Measurements from ENCODE around the gene RFX7.

The RFX7 gene

DNA sequence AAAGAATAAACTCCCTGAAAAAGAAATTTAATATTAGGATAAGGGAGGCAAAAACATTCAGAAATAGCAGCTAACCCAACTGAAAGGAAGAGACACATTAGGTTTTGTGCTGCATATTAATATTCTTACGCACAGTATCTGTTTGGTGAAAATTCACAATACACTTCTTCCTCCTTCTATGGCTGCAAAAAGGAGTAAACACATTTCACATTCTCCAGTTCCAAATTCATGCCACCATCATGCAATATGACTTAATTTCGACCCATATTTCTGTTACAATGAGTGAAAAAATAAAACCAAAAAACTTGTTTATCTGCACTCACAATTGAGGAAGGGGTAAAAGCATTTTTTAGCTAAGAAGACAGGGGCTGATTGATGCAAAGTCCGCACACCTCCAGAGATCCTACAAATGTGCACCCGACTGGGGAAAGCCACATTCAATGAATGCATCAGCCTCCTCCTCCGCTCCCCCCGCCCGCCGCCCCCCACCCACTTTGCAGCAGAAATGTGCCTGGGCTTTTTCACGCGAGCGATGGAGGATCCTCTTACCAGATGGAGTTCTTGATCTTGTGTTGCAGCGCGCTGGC is 1.0 kb downstream of the RFX7 start:
- Histone ChIP-seq H3K27ac (ENCODE audit: low read depth, low read length) (peak overlapping the region; percentile 92), H3K36me3 (ENCODE audit: control insufficient read depth, insufficient read depth, low read length) (peaks cover 6% of the 10 kb centered on the region; the same call in 1 of the 2 replicates), H3K4me3 (ENCODE audit: low read depth, low read length) (peak overlapping the region; percentile 79), H3K9me3 (ENCODE audit: control insufficient read depth, insufficient read depth, low read length) (no peaks in the 10 kb centered on the region), H3K4me1 (ENCODE audit: control insufficient read depth, insufficient read depth, low read length) (peaks cover 35% of the 10 kb centered on the region), H3K27me3 (ENCODE audit: control insufficient read depth, insufficient read depth, low read length) (no peaks in the 10 kb centered on the region), H3K9ac (ENCODE audit: low read depth, low read length) (peak overlapping the region; percentile 60)

DNA sequence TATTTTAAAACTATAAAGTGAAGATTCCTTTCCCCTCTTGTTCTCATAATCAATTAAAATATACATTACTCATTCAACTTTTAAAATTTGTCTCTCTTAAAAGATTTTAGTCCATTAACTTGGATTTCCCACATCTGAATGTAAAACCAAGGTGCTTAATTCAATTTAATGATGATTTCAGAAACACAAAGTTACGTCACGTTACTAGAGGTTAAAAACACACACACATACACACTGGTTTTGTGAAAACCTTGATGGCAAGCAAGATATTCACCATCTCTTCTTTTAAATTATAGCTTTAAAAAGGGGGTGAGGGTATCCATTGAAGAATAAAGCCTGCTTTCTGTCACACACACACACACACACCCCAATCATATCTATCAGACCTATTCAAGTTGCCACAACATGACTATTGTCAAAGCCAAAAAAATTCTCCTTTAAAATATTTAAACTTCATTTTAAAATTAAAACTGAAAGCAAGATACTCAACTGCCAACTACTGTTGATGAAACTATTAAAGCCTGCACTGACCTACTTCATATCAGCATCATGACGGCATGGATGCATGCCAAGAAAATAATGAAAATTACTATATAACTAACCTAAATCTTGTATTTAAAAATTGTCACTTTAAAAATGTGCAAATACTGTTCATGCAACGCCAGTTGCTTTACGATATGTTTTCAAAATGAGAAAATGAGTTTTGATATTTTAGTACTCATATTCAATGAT is 2.1 kb downstream of the RFX7 start:
- Histone ChIP-seq H3K9me3 (ENCODE audit: control insufficient read depth, insufficient read depth, low read length) (no peaks in the 10 kb centered on the region), H3K9ac (ENCODE audit: low read depth, low read length) (peak overlapping the region; percentile 63; the same call in 1 of the 2 replicates), H3K27me3 (ENCODE audit: control insufficient read depth, insufficient read depth, low read length) (no peaks in the 10 kb centered on the region), H3K27ac (ENCODE audit: low read depth, low read length) (no peak overlapping the region), H3K4me3 (ENCODE audit: low read depth, low read length) (peak overlapping the region; percentile 79), H3K4me1 (ENCODE audit: control insufficient read depth, insufficient read depth, low read length) (peaks cover 38% of the 10 kb centered on the region), H3K36me3 (ENCODE audit: control insufficient read depth, insufficient read depth, low read length) (peaks cover 6% of the 10 kb centered on the region; the same call in 1 of the 2 replicates)

DNA sequence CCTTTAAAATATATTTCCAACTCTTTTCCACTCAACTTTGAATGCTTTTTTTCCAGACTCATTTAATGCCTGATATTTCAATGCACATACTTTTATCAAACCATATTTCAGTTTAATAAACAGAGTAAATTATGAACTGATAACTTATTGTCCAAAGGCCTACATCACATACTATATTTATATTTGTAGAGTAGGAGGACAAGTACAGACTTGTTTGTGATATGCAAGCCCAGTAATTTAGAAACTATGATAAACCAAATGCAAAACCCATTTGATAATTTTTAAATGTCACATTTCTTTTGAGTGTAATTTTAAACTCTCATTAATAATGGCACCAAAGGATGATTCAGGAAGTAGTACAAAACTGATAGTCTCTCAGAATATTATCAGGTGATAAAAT is 3.3 kb downstream of the RFX7 start:
- H3K4me3 ChIP-seq (ENCODE audit: low read depth, low read length), result peak overlapping the region; percentile 79; the same call in 1 of the 2 replicates
- H3K27me3 ChIP-seq (ENCODE audit: control insufficient read depth, insufficient read depth, low read length), result no peaks in the 10 kb centered on the region
- no peak overlapping the region for H3K9ac ChIP-seq (ENCODE audit: low read depth, low read length)
- H3K4me1 ChIP-seq (ENCODE audit: control insufficient read depth, insufficient read depth, low read length), result peaks cover 33% of the 10 kb centered on the region
- no peaks in the 10 kb centered on the region for H3K9me3 ChIP-seq (ENCODE audit: control insufficient read depth, insufficient read depth, low read length)
- peaks cover 6% of the 10 kb centered on the region; the same call in 1 of the 2 replicates for H3K36me3 ChIP-seq (ENCODE audit: control insufficient read depth, insufficient read depth, low read length)
- no peak overlapping the region for H3K27ac ChIP-seq (ENCODE audit: low read depth, low read length)

DNA sequence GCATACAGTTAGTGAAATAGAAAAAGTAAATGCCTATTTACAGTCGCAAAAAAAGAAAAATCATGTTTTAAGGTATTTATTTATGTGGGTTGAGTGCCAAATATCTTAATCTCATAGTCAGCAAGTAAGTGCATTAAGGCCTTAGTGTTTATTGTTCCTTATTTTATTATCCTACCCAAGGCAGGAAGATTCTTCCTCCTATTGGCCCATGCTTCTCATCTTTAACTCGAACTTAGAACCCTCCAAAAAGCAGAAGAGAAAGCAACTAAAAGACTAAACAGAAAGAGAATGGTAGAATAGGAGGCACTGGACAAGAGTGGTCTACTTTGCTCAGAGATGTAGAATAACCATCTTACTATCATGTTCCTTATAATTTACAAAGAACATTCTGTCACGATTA is 7.5 kb downstream of the RFX7 start:
- Histone ChIP-seq H3K4me3 (ENCODE audit: low read depth, low read length) (no peak overlapping the region), H3K9ac (ENCODE audit: low read depth, low read length) (no peak overlapping the region), H3K36me3 (ENCODE audit: control insufficient read depth, insufficient read depth, low read length) (peaks cover 39% of the 10 kb centered on the region), H3K9me3 (ENCODE audit: control insufficient read depth, insufficient read depth, low read length) (peaks cover 36% of the 10 kb centered on the region), H3K27me3 (ENCODE audit: control insufficient read depth, insufficient read depth, low read length) (no peaks in the 10 kb centered on the region), H3K27ac (ENCODE audit: low read depth, low read length) (no peak overlapping the region), H3K4me1 (ENCODE audit: control insufficient read depth, insufficient read depth, low read length) (peaks cover 19% of the 10 kb centered on the region)

DNA sequence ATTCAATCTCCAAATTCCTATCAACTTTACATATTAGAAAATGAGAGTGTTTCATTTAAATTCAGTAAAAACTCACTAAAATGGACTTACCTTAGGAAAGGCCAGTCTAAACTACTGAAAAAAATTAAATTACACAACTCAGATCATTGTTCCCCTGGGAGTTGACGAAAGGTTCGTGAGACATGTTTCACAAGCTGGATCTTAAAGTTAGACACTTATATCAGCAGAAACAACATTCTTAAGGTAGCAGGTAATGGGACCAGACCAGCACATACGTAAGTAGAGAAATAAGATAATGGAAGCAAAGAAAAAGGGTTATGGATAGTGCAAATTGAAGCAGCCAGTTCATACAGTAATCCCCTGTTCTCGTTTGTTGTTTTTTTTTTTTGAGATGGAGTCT is 8.9 kb downstream of the RFX7 start:
- Histone ChIP-seq H3K9ac (ENCODE audit: low read depth, low read length) (no peak overlapping the region), H3K4me1 (ENCODE audit: control insufficient read depth, insufficient read depth, low read length) (peaks cover 11% of the 10 kb centered on the region), H3K27me3 (ENCODE audit: control insufficient read depth, insufficient read depth, low read length) (no peaks in the 10 kb centered on the region), H3K27ac (ENCODE audit: low read depth, low read length) (no peak overlapping the region), H3K36me3 (ENCODE audit: control insufficient read depth, insufficient read depth, low read length) (peaks cover 51% of the 10 kb centered on the region), H3K4me3 (ENCODE audit: low read depth, low read length) (no peak overlapping the region), H3K9me3 (ENCODE audit: control insufficient read depth, insufficient read depth, low read length) (peaks cover 50% of the 10 kb centered on the region)

DNA sequence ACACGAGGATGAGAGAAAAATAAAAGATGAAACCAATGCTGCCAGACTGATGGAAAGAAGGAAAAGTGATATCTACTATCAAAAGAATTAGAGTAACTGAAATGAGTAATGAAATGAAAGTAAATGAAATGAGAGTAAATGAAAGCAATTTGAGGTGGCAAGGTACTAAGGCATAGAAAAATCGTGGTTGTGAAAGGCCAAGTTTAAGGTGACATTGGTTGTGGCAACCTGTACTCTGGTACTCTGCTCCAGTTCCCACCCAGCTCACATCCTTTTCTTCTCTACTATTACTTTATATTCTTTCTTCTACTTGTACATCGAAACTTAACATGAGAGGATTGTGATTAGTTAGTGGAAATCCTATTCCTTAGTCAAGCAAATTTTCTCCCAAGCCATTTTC is 10.1 kb downstream of the RFX7 start:
- Histone ChIP-seq H3K27me3 (ENCODE audit: control insufficient read depth, insufficient read depth, low read length) (no peaks in the 10 kb centered on the region), H3K4me3 (ENCODE audit: low read depth, low read length) (no peak overlapping the region), H3K9me3 (ENCODE audit: control insufficient read depth, insufficient read depth, low read length) (peaks cover 52% of the 10 kb centered on the region), H3K36me3 (ENCODE audit: control insufficient read depth, insufficient read depth, low read length) (peaks cover 62% of the 10 kb centered on the region), H3K27ac (ENCODE audit: low read depth, low read length) (no peak overlapping the region), H3K9ac (ENCODE audit: low read depth, low read length) (no peak overlapping the region), H3K4me1 (ENCODE audit: control insufficient read depth, insufficient read depth, low read length) (peaks cover 11% of the 10 kb centered on the region)

DNA sequence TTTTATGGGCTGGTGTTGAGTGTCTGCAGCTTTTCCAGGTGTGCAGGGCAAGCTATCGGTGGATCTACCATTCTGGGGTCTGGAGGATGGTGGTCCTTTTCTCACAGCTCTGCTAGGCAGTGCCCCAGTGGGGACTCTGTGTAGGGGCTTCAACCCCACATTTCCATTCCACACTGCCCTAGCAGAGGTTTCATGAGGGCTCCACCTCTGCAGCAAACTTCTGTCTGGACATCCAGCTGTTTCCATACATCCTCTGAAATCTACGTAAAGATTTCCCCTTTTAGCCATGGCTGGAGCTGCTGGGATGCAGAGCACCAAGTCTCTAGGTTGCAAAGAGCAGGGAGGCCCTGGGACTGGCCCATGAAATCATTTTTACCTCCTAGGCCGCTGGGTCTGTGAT is 11.6 kb downstream of the RFX7 start:
- H3K27ac ChIP-seq (ENCODE audit: low read depth, low read length), result no peak overlapping the region
- no peak overlapping the region for H3K9ac ChIP-seq (ENCODE audit: low read depth, low read length)
- H3K4me3 ChIP-seq (ENCODE audit: low read depth, low read length), result no peak overlapping the region
- peaks cover 60% of the 10 kb centered on the region for H3K36me3 ChIP-seq (ENCODE audit: control insufficient read depth, insufficient read depth, low read length)
- H3K27me3 ChIP-seq (ENCODE audit: control insufficient read depth, insufficient read depth, low read length), result no peaks in the 10 kb centered on the region
- peaks cover 5% of the 10 kb centered on the region for H3K4me1 ChIP-seq (ENCODE audit: control insufficient read depth, insufficient read depth, low read length)
- H3K9me3 ChIP-seq (ENCODE audit: control insufficient read depth, insufficient read depth, low read length), result peaks cover 52% of the 10 kb centered on the region

DNA sequence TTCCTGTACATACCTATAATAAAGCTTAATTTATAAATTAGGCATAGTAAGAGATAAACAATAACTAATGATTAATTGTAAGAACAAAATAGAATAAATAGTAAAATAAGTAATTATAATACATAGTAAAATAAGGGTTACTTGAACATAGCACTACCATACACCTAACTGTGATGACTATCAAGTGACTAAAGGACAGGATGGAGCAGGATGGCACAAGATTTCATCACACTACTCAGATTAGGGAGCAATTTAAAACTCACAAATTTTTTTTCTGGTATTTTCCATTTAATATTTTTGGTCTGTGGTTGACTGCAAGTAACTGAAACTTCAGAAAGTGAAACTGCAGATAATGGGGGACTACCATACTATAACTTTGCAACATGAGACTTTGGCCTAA is 14.8 kb downstream of the RFX7 start:
- H3K27ac ChIP-seq (ENCODE audit: low read depth, low read length), result no peak overlapping the region
- H3K9me3 ChIP-seq (ENCODE audit: control insufficient read depth, insufficient read depth, low read length), result peaks cover 42% of the 10 kb centered on the region
- H3K9ac ChIP-seq (ENCODE audit: low read depth, low read length), result no peak overlapping the region
- H3K36me3 ChIP-seq (ENCODE audit: control insufficient read depth, insufficient read depth, low read length), result peaks cover 48% of the 10 kb centered on the region
- peaks cover 17% of the 10 kb centered on the region for H3K4me1 ChIP-seq (ENCODE audit: control insufficient read depth, insufficient read depth, low read length)
- H3K4me3 ChIP-seq (ENCODE audit: low read depth, low read length), result no peak overlapping the region
- H3K27me3 ChIP-seq (ENCODE audit: control insufficient read depth, insufficient read depth, low read length), result no peaks in the 10 kb centered on the region

DNA sequence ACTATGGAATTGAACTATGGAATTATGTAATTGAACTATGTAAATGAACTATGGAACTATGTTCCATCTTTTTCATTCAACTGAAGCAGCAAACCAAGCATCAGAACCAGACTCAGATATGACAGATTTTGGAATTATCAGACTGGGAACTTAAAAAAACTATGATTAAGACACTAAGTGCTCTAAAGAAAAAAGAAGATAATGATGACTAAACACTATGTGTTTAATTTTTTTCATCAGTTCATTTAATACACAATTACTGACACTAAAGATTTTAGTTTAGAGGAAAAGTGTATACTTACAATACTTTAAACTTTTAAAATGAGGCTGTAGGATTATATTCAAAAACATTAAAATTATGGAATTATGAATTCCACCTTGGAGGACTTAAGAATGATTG is 15.3 kb downstream of the RFX7 start:
- Histone ChIP-seq H3K4me3 (ENCODE audit: low read depth, low read length) (no peak overlapping the region), H3K36me3 (ENCODE audit: control insufficient read depth, insufficient read depth, low read length) (peaks cover 46% of the 10 kb centered on the region), H3K27ac (ENCODE audit: low read depth, low read length) (no peak overlapping the region), H3K4me1 (ENCODE audit: control insufficient read depth, insufficient read depth, low read length) (peaks cover 17% of the 10 kb centered on the region), H3K27me3 (ENCODE audit: control insufficient read depth, insufficient read depth, low read length) (no peaks in the 10 kb centered on the region), H3K9me3 (ENCODE audit: control insufficient read depth, insufficient read depth, low read length) (peaks cover 38% of the 10 kb centered on the region), H3K9ac (ENCODE audit: low read depth, low read length) (no peak overlapping the region)

DNA sequence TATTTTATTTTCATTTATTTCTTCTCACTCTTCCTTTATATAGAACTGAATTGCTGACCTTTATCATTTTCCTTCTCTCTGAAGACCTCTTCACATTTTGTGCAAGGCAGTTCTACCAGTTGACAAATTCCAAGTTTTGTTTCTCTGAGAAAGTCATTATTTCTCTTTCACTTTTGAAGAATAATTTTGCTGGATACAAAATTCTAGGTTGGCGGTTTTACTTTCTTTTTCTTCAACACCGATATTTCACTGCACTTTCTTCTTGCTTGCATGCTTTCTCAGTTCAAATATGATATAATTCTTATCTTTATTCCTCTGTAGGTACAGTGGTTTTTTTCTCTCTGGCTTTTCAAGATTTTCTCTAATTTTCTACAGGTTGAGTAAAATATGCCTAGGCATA is 15.9 kb downstream of the RFX7 start:
- peaks cover 39% of the 10 kb centered on the region for H3K9me3 ChIP-seq (ENCODE audit: control insufficient read depth, insufficient read depth, low read length)
- H3K4me3 ChIP-seq (ENCODE audit: low read depth, low read length), result no peak overlapping the region
- peaks cover 17% of the 10 kb centered on the region for H3K4me1 ChIP-seq (ENCODE audit: control insufficient read depth, insufficient read depth, low read length)
- H3K36me3 ChIP-seq (ENCODE audit: control insufficient read depth, insufficient read depth, low read length), result peaks cover 49% of the 10 kb centered on the region
- H3K27me3 ChIP-seq (ENCODE audit: control insufficient read depth, insufficient read depth, low read length), result no peaks in the 10 kb centered on the region
- H3K27ac ChIP-seq (ENCODE audit: low read depth, low read length), result no peak overlapping the region
- no peak overlapping the region for H3K9ac ChIP-seq (ENCODE audit: low read depth, low read length)

DNA sequence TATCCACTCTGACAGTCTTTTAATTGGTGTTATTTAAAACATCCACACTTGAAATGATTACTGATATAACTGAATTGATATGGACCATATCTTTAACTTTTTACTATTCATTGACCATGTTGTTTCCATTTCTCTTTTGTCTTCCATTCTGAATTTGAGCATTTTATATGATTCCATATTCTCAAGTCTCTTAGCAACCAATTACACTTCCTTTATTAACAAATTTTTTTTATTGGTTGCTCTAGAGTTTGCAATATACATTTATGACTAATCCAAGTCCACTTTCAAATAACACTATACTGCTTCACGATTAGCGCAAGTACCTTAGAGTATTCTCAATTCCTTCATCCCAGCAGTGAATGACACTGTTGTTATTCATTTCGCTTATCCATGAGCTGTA is 16.4 kb downstream of the RFX7 start:
- no peaks in the 10 kb centered on the region for H3K27me3 ChIP-seq (ENCODE audit: control insufficient read depth, insufficient read depth, low read length)
- no peak overlapping the region for H3K27ac ChIP-seq (ENCODE audit: low read depth, low read length)
- H3K4me1 ChIP-seq (ENCODE audit: control insufficient read depth, insufficient read depth, low read length), result peaks cover 17% of the 10 kb centered on the region
- no peak overlapping the region for H3K9ac ChIP-seq (ENCODE audit: low read depth, low read length)
- no peak overlapping the region for H3K4me3 ChIP-seq (ENCODE audit: low read depth, low read length)
- H3K9me3 ChIP-seq (ENCODE audit: control insufficient read depth, insufficient read depth, low read length), result peaks cover 39% of the 10 kb centered on the region
- H3K36me3 ChIP-seq (ENCODE audit: control insufficient read depth, insufficient read depth, low read length), result peaks cover 44% of the 10 kb centered on the region
